GM23248 (cell line): ENCODE results near the gene AADACL4.

Experiments used
- EZH2 ChIP-seq: fragments of 200-600 bp; sonication (generic); IDR thresholded peaks from 2 replicates; pipeline ENCODE4 v1.6.1; 2018; ENCODE audit warnings: antibody characterized with exemption, mild to moderate bottlenecking; ENCODE audit not compliant: insufficient read depth, poor library complexity, severe bottlenecking
- EZH2phosphoT487 ChIP-seq: fragments of 200-600 bp; sonication (generic); IDR thresholded peaks from 2 replicates; pipeline ENCODE4 v1.6.1; 2018; ENCODE audit warnings: antibody characterized with exemption, moderate library complexity, mild to moderate bottlenecking, low read depth; ENCODE audit not compliant: insufficient read depth

DNA sequence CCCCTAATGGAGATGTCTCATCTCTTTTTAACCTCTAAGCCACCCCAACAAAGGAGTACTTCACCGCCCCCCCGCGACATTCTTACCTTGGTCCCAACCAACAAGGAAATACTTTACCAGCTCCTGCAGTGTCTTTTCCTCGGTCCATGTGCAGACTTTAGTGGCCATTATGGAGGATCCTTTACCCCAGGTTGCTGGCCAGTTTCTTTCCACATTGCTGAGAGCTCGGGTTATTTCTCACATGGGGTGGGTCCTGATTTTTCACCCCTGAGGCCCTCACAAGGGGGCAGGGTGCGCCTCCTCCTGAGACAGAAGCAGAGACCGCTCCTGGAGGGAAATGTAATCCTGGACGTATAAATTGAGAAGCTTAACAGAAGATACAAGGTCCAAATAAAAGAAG lies 69.0 kb downstream of the AADACL4 start:
- TF ChIP-seq EZH2 (no peak), EZH2phosphoT487 (no peak)
